Fibroblast of upper back skin (primary cell): ENCODE results near the gene AKR1E2.

ENCODE experiments used
- DNase-seq: peaks from one replicate; pipeline ENCODE4 v3.0.0-alpha.2; 2013

AKR1E2 gene

DNA sequence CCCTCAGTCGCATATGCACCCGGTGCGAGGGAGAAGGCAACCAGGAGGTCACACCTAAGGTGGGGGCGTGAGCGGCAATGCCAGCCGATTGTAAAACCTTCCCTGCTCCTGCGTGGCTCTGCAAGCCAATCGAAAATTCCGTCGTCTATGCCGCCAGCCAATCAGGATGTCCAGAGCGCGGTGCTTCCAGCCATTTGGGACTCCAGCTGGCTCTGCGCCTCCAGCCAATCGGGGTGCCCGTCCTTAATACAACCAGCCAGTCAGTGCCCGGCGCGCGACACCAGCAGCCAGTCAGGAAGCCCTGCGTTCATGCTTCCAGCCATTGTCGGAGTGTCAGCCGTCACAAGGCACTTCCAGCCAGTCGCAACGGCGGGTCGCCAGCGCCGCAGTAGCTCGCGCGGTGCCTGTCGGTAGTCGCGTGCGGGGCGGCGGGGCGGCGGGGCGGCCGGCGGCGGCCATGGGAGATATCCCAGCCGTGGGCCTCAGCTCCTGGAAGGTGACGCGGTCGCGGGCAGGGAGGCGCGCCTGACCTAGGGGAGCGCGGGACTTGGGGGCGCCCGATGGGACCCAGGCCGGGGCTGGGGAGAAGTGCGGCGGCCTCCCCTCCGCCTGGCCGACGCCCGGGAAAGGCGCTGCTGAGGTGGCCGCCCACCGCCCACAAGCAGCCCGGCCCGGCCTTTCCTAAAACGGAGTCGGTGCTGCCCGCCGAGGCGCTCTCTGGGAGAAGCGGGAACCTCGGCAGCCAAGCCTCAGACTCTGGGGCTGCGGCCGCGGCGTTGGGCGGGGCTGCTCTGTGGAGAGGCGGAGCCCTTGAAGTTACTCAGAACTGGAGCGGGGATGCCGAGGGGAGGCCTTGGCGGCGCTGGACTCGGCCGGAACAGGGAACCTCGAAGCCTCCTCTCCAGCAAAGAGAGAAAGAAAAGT lies at the start of gene AKR1E2:
Gene AKR1E2 (plus strand): TSS at position 340 of the 924 bp plus-strand sequence. CDS start 118 bp downstream, at position 458.
- DNase-seq = peak; percentile 91

DNA sequence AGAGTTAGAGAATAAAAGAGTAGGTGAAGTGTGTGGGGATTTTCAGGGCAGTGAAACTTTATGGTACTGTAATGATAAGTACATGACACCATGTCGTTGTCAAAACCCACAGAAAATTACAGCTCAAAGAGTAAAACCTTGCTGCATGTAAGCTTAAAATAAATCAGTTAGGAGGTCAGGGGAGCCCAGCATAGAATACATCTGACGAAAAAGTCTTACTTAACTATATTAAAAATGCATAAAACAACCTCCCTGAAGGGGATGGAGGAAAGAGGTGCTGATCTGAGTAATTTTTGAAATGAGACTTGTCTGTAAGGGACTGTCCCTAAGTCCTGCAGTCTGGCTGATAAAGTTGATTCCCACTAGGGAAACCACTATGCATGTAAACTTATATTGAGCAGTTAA lies 49.8 kb upstream of the AKR1E2 start:
- no peak for DNase-seq

DNA sequence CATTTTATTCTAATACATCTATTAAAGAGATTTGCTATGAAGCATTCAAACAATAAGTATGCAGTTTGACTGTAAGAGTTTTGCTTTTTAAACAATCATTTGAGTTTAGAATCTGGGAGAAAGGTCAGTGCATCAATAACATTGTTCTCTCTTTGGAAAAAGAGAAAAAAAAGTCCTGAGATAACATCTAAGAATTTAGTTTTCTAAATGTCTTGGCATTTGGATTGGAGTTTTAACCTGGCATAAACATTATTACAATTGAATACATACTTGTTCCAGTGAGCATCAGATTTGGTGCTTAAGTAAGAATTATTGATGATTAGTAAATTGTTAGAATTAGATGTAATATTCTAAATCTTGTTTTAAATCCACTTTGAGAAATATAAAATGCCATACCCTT lies 47.2 kb upstream of the AKR1E2 start:
- DNase-seq = no peak

DNA sequence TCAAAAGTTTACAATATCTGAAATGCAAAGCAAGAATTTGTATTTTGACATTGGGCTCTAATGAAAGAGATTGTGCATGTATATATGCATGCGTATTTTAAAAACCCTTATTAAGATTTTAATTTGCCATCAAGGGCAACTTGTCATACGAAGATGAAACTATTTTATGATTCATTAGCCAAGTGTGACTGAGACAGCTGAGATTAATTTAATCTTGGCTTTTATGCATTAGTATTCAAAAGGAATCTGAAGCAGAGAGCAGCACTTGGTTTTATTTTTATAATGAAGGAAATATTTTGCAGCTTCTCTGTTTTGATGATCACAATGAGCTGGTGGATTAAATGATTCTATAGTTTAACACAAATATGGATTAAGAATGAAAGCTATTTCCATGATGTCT lies 45.9 kb upstream of the AKR1E2 start:
- no peak for DNase-seq

DNA sequence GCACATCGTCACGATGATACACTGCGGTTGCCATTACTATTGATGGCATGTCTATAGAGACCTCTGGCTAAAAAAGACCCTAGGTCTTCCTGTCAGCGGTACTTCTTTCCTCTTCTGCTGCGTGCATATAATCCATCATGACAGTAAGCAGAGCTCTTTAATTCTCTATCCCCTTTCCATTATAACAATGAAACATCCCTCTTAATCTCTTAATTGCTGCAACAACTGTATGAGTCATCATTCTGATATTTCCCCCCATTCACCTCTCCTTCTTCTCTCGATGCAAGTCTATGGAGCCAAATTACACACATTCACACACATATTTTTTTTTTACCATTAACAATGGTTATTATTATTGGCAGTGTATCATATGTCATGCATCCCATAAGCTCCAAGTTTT lies 45.2 kb upstream of the AKR1E2 start:
- DNase-seq = peak; percentile 75

DNA sequence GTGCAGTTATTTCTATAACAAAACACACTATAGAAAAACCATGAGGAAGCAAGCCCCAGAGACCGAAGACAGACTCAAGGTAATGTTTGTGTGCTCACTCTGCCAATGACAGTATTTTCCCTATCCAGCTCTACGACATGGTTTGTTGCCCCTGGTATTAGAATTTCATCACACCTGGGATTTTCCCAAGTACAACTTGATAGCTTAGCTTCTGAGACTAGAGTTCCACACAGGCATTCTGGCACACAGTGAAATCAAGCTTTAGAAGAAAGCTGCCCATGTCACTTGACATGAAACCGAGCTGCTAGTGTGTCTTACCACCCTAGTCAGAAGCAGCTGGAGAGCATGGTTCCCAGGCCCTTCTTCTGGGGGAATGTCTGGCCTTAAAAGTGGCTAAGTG lies 44.1 kb upstream of the AKR1E2 start:
- no peak for DNase-seq

DNA sequence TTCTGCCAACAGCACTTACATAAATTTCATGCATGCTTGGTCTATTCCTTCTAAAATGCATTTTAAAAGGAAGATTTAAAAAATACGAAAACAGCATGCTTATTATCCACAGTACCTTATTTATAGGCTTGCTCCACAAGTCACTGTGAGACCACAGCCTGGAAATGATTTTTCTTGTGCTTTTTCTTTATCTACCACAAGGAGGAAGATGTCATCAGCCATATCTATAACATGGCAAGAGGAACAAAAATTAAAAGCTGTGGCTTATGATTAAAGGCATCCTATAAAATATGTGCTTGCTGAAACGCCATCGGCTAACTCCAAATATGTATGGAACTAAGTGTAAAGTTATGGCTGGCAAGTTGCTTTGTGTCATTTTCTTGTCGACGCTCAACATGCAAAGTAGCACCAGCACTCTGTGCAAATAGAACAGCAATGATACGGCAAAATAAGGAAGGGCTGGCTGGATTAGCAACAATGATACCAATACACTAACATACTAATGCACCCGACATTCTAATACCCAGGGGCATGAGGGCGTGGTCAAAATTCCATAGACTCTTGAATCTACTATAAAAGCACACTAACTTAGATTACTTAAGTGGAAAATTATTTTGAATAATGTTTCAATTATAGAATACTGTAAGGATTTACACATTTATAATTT lies 41.2 kb upstream of the AKR1E2 start:
- no peak for DNase-seq

DNA sequence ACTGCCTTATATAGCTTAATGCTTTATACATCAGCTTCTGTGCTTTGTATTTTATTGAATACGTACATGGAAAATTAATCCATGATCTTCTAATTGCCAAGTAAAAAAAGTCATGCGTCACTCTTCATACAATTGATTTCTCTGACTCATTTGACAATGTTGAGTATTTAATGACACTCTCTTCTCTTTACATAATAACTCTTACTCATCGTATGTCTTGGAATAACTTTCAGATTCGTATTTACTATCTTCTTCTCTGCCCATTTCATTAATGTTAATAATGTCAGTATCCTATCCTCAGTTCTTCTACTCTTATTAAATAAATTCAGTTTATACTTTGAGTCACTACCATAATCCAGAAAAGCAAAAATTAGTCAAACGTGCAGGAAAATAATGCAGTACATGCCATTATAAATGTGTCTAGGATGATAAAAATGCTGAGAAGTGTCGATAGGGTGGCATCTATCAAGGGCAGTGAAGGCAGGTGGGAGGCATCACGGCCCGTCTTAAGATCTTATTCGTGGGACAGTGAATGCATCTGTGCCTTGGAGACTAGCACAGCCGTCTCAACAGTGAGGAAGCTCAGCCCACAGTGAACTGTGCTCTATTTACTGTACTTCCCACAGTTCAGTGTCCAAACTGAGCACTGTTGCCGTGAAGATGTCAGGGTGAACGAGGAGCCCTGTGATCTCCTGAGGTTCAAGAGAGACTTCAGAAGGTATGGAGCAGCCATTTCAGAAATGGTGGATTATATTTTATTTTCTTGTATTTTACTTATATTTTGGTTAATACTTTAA lies 39.8 kb upstream of the AKR1E2 start:
- DNase-seq = no peak

DNA sequence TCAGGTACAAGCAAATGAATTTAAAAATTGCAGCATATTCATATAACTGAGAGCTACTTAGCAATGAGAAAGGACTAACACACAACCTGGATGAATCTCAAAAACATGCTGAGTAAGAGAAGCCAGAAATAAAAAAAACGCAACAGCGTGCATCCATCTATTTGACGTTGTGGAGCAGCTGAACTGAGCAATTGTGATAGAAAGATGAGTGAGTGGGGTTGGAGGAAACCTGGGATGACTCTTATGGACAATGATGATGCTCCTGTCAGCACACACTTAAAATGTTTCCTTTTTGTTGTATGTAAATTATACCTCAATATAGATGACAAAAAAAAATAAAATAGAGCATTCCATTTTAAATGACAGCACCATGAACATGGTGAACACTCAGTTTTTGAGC lies 36.0 kb upstream of the AKR1E2 start:
- no peak for DNase-seq

DNA sequence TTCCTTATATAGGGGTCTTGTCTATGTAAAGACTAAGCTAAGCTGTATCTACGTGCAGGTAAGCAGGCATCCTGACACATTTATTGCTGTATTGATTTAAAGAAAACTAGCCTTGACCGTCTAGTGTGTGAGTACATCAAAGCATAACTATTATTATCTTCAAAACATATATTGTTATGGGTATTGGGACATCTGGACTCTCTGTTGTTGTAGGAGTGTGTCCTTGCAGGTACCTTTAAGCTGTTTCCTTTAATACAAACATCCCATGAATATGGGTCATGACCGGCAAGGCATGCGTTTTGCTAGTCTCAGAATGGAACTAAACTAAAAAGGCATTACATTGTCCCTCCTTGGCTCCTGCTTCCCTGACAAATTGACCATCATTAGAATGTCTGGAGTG lies 35.1 kb upstream of the AKR1E2 start:
- DNase-seq = no peak

DNA sequence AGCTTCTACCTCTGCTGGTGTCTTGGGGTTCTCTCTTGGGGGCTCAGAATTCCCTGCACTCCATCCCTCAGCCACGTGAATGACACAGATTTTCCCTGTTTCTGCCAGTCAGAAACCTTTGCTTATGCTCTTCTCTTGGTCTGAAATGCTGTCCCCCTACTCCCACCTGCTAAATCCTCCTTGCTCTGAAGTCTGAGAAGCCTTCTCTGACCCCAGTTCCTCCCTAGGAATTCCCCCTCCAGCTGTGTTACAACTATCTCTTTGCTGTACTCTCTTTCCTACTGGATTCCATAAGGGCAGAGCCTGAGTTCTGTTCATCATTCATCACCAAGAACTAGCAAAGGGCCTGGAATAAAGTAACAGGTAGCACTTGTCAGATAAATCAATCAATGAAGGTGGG lies 33.6 kb upstream of the AKR1E2 start:
- no peak for DNase-seq

DNA sequence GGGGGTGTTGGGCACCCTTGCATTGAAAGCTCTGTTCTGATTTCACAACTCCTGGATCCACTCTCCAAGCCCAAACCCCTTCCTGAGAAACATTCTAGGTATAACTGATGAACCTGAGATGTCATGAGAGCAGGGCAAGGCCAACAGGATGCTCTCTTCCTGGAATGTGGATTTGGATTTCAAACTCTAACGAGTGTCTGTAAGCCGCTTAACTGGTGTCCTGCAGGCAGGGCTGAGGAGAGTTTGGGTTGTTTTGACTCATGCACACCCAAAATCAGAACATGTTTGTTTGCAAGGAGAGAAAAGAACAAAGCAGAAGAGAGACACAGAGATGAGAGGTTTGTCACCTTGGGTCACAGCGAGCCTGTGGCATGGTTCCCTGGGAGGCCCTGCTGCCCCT lies 24.6 kb upstream of the AKR1E2 start:
- no peak for DNase-seq

DNA sequence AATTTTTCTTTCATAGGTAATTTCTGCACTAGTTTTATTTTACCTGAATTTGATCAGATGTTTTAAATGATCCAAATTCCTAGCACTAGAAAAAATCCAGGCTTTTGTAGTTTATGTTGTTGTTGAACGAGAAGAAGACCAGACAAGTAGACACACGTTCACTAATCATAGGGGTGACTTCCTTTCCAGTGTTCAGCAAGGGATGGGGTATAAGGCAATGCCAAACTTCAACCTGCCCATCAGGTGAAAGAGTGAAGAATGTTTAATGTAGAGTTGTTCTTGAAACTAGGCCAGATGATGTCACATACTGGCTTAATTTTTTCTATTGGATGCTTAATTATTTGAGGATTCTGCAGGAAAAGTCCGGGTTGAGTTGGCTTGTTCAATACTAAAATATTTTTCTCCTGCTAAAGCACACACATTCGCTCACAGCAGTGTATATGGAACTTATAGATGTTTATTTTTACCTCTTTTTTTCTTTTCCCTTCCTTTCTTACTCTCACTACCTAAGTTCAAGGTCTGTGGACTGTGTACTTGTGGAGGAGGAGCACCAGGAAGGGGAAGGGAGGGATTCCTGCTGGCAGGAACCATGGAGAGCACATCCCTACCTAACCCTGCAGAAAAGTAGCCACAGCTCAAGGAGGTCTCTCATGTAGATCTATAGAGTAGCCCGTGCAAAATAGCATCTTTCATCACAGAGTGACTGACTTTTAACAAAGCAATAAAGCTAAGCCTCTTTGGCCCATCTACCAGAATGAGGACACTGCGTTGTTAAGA lies 23.1 kb upstream of the AKR1E2 start:
- DNase-seq = no peak

DNA sequence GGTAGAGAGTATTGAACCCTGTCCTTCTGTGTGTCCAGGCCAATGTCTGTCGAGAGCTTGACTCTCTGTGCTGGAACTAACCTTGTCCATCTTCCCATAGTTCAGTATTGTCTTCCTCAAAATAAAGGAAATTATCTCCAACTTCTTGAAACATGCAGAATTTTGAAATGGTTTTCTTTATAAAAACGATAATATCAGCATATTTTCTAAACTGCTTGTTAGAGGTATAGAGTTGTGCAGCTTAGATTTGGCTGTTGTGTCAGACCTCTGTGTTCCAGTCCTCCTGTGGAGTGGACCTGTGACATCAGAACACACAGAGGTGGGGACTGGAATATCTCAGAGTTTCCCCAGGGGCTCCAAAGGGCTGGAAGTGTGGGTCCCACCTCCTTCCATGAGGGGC lies 22.2 kb upstream of the AKR1E2 start:
- no peak for DNase-seq

DNA sequence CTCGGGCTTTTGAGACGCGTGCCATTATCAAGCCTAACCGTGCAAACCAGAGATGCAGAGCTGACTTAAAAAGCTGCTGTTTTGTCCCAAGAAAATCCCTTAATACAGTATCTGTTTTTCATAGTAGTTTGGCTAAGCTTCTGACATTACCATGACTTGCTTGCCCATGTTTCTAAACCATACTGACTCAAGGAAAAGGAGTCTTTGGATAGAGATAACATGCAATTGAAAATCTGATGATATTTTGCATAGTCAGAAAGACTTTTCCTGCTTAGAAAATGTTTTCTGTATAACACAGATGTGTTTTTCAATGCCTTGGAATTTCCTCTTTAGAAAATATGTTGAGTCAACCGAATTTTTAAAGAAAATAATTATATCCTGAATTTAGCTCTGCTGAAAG lies 21.5 kb upstream of the AKR1E2 start:
- peak; percentile 60 for DNase-seq

DNA sequence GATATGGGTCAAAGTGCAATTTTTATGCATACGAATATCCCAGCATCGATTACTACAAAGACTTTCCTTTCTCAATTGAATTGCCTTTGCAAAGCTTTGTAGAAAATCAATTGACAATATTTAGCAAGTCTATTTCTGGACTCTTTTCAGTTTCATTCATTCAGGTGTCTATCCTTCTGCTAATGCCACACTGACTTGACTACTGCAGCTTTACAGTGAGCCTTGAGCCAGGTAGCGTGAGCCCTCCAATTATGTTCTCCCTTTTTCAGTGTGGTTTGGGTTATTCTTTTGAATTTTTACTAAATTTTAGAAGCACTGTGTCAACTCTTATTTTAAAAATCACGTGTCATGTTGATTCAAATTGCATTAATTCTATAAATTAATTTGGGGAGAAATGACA lies 19.5 kb upstream of the AKR1E2 start:
- DNase-seq = no peak

DNA sequence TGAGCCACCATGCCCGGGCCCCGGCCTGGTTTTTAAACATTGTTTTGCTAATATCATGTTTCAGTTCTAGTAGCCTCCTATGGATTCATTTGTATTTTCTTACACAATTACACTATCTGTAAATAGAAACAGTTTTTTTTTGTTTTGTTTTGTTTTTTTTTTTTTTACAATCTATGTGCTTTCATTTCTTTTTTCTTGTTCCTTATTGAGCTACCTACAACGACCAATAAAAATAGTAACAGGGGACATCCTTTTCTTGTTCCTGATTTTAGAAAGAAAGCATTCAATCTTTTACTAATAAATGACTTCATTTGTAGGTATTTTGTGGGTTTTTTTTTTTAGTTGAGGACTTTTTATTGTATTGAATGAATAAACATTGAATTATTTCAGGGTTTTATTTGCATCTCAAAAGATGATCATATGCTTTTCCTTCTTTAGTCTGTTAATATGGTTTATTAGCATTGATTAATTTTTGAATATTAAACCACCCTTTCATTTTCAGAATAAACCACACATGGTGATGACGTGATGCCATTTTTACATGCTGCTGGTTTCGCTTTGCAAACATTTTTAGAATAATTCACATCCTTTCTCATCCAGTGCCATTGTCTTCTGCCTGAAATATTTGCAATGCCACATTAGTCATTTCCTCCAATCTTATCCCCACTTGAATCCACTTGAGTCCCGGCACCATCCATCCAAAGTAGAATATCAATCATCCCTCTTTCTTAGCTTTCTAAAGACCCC lies 18.1 kb upstream of the AKR1E2 start:
- peak; percentile 89 for DNase-seq

DNA sequence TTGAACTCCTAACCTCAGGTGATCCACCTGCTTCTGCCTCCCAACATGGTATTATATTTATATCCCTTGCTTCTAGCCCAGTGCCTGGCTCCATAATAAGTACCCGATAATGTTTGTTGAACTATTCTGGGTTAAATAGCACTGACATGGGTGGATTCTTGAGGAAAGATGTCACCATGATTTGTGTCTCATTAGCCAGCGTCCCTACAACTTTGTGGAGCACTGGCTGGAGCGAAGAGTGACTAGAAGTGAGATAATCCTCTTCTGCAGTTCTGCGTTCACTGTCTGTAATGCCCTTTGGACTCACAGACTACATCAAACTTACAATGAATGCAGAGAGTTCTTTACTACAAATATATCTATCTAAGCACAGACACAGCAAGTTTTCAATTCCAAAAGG lies 16.9 kb upstream of the AKR1E2 start:
- no peak for DNase-seq

DNA sequence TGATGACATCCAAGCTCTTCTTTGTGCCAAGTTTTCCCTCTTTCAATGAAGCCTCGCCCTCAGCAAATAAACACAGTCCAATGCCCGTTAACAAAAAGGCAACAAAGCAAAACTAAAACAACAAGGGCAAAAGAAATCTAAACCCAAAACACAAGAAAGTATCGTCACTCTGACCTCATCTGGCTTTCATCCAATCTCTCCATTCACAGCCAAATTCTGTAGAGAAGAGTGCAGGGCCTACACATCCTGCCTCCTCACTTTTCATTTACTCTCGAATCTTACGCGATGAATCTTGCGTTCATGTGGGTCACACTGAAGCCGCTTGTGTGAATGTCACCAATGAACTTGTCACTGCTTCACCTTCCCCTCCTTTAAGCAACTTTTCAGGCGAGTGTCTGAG lies 15.9 kb upstream of the AKR1E2 start:
- DNase-seq = peak; percentile 39

DNA sequence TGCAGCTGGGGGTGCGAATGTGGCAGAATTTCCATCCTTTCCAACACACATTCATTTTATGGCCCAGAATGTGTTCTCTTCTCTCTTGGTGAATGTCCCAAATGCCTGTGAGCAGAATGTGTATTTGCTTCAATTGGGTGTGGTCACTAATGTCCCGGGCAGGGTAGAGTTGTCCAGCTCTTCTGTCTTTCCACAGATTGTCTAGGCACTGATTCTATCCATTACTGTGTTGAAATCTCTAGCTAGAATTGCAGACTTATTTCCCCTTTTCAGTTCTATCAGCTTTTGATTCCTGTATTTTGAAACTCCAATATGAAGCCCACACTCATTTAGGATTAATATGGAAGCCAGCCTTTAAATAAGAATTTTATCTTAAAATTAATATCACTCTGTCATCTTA lies 14.0 kb upstream of the AKR1E2 start:
- DNase-seq = no peak

DNA sequence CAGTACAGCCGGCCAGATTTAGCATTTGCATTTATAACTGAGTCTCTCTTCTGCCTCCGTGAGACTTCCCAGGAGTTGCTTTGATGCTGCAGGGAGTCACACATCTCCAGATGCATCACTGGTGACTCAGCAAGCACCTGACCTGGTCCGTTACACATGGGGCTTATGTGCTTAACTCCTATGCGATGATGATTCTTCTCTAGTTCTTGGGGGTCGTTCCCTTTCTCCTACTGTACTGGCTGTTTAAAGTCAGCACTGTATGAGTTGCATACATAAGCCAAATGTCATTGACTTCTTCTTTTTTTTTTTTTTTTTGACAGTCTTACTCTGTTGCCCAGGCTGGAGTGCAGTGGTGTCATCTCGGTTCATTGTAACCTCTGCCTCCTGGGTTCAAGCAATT lies 13.0 kb upstream of the AKR1E2 start:
- peak; percentile 85 for DNase-seq

DNA sequence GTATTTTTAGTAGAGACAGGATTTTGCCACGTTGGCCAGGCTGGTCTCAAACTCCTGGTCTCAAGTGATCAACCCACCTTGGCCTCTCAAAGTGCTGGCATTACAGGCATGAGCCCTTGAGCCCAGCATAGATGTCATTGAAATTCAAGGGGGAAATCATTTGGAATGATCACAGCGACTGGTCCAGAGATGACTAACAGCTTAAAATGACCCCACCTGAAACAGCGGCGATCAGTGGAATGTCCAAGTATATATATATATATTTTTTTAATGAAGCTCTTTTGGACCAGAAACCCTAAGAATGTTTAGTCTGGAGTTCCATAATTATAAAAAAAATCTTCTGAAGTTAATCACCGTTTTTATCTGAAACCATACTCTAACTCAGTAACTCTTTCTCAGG lies 12.5 kb upstream of the AKR1E2 start:
- no peak for DNase-seq
